ENCODE measurements around the gene SERPINA4. TPM values are rescaled to one million over a fixed set of nuclear protein-coding genes. Genes with fewer than 3 reads are reported as not detected.

The SERPINA4 gene
- total and polyA plus RNA-seq, 2 of the 13 experiments (the other 11 are each of a cell fraction or from before 2014, with no cell fraction given), result 39.1 to 57.8 TPM

- TF ChIP-seq STAG1 (CRISPR knock-in tag; IDR thresholded peaks at IDR 0.05) (no peak), HIC2 (CRISPR knock-in tag; IDR thresholded peaks at IDR 0.05; ENCODE audit: low read depth) (0 out of 2 replicates have a peak, but pooled peaks have one; percentile 25), ZMYM3 (CRISPR knock-in tag; IDR thresholded peaks at IDR 0.05) (0 out of 2 replicates have a peak, but pooled peaks have one; percentile 28), MAFF (IDR thresholded peaks at IDR 0.05; ENCODE audit: low read depth, low read length) (no peak)
Observed at GRCh38 chr14:94602722-94603121, 41.5 kb downstream of the SERPINA4 start (continued).

GRCh38 chr14:94605361-94605760 lies 44.1 kb downstream of the SERPINA4 start:
- Histone ChIP-seq H3K27ac (ENCODE audit: extremely low read length, insufficient read depth, low read length) (no peak overlapping the region), H3K4me2 (ENCODE audit: low read depth, low read length) (no peak overlapping the region), H3K9me3 (ENCODE audit: low read length) (no peaks in the 10 kb centered on the region), H3K79me2 (ENCODE audit: insufficient read depth, low read length) (no peaks in the 10 kb centered on the region), H4K20me1 (ENCODE audit: insufficient read depth, low read length) (no peaks in the 10 kb centered on the region), H3K27me3 (ENCODE audit: control insufficient read depth in 1 of 2, insufficient read depth in 2 of 2, low read length in 2 of 2) (no peaks in the 10 kb centered on the region), H3K36me3 (replicated peaks in 1 of 2; ENCODE audit: control insufficient read depth in 1 of 2, insufficient read depth in 2 of 2, low read length in 2 of 2) (no peaks in the 10 kb centered on the region), H3K4me3 (replicated peaks in 1 of 3; ENCODE audit: insufficient read depth in 1 of 3, low read depth in 2 of 3, low read length in 3 of 3) (no peak overlapping the region), H2AFZ (ENCODE audit: low read length) (no peak overlapping the region), H3K9ac (ENCODE audit: insufficient read depth, low read depth, low read length) (no peak overlapping the region), H3K4me1 (ENCODE audit: insufficient read depth, low read length) (peaks cover 63% of the 10 kb centered on the region)
- FAIRE-seq (no peak), DNase-seq (ENCODE audit: low spot score) (no peak), ATAC-seq (no peak)
- BruUV-seq (replicated peaks), result no TSS peak
- 85% methylated on average over 3 of the region's 3 CpGs for WGBS (ENCODE audit: low lambda C conversion rate)
- POLR2A ChIA-PET, result interaction anchor here (4.4 to 15.7 kb wide), 2 partner anchors 11 to 13 kb away, joined by 16 to 638 read pairs; partner anchors contain the start of gene SERPINA3
- intact Hi-C loops (cut with micrococcal nuclease; ENCODE audit: unreplicated experiment) (no loop called here), in situ Hi-C loops (cut with HindIII; ENCODE audit: extremely low pct_ligation_motif_present, low pct_unique_long_range_greater_than_20kb) (no loop called here)
- CTCF ChIA-PET (ENCODE audit: low intra/inter-chr PET ratio, low total read pairs), result no interaction called here
- TF ChIP-seq HIVEP1 (CRISPR knock-in tag; IDR thresholded peaks at IDR 0.05) (no peak), MAX (IDR thresholded peaks at IDR 0.05) (no peak), HNF1B (CRISPR knock-in tag; IDR thresholded peaks at IDR 0.05) (no peak), NRL (CRISPR knock-in tag; IDR thresholded peaks at IDR 0.05; ENCODE audit: borderline replicate concordance) (no peak), HOXD1 (CRISPR knock-in tag; IDR thresholded peaks at IDR 0.05) (no peak), ZNF12 (CRISPR knock-in tag; IDR thresholded peaks at IDR 0.05) (no peak), CBX2 (IDR thresholded peaks at IDR 0.05; ENCODE audit: low read depth, low read length) (no peak), CBX2 (CRISPR knock-in tag; IDR thresholded peaks at IDR 0.05; ENCODE audit: low read depth) (no peak), KMT2B (CRISPR knock-in tag; IDR thresholded peaks at IDR 0.05) (no peak), HMGXB3 (CRISPR knock-in tag; IDR thresholded peaks at IDR 0.05; ENCODE audit: borderline replicate concordance) (no peak), ERF (CRISPR knock-in tag; IDR thresholded peaks at IDR 0.05) (no peak)

Data from HepG2 (cell line).